Right hindlimb (tissue), 1 donor: ENCODE measurements around the gene MAGI3.
"Not testable (repeated sequence)": the region's sequence is repeated elsewhere in the genome, so short reads cannot be mapped to it uniquely, and the experiment has no call there.

Experiments used
- DNase-seq: peaks from one replicate; pipeline ENCODE4 v3.0.0-alpha.2; 2018

The MAGI3 gene

DNA sequence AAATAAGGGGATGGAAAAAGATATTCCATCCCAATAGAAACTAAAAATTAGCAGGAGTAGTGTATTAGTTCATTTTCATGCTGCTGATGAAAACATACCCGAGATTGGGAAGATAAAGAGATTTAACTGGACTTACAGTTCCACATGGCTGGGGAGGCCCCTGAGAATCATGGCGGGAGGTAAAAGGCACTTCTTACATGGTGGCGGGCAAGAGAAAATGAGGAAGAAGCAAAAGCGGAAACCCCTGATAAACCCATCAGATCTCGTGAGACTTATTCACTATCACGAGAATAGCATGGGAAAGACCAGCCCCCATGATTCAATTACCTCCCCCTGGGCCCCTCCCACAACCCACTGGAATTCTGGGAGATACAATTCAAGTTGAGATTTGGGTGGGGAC, 327.2 kb downstream of the MAGI3 start:
- DNase-seq: not testable (repeated sequence)

DNA sequence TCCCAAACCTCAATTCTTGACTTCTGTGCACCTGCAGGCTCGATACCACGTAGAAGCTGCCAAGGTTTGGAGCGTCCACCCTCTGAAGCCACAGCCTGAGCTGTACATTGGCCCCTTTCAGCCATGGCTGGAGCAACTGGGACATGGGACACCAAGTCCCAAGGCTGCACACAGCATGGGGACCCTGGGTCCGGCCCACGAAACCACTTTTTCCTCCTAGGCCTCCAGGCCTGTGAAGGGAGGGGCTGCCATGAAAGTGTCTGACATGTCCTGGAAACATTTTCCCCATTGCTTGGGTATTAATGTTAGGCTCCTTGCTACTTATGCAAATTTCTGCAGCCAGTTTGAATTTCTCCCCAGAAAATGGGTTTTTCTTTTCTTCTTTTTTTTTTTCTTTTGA, 328.3 kb downstream of the MAGI3 start:
- DNase-seq: not testable (repeated sequence)

DNA sequence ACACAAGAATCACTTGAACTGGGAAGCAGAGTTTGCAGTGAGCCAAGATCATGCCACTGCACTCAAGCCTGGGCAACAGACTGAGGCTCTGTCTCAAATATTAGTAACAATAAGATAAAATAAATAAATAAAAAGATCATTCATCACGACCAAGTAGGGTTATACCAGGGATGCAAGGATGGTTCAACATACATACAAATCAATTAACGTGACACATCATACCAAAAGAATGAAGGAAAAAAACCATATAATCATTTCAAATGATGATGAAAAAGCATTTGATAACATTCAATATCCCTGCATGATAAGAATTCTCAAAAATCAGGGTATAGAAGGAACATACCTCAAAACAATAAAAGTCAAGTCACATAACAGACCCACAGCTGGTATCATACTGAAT, 330.7 kb downstream of the MAGI3 start:
- no peak for DNase-seq

GRCh38 chr1:113732802-113733201, 342.5 kb downstream of the MAGI3 start:
- no peak for DNase-seq

DNA sequence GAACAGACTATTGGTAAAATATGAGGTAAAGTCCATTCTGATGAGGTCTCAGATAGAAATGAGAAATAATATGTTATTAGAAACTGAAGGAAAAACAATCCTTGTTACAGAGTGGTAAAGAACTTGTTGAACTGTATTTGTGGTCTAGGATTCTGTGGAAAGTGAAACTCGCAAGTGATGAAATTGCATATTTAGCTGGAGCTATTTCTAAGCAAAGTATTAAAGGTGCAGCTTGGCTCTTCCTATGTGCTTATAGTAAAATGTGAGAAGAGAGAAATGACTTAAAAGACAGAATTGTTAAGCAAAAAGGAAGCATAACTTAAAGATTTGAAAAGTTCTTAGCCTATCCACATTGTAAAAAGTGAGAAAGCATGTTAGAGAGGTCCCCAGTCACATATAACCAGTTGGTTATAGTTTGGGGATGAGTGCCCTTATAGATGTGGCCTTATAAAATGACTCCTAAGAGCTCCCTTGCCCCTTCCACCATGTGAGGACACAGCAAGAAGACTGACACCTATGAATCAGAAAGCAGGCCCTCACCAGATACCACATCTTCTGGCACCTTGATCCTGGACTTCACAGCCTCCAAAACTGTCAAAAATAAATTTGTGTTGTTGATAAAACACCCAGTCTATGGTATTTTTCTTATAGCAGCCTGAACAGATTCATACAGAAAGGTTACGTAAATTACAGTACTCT, 344.2 kb downstream of the MAGI3 start:
- no peak for DNase-seq
